ENCODE results near the gene CACNG6.

CACNG6 gene

DNA sequence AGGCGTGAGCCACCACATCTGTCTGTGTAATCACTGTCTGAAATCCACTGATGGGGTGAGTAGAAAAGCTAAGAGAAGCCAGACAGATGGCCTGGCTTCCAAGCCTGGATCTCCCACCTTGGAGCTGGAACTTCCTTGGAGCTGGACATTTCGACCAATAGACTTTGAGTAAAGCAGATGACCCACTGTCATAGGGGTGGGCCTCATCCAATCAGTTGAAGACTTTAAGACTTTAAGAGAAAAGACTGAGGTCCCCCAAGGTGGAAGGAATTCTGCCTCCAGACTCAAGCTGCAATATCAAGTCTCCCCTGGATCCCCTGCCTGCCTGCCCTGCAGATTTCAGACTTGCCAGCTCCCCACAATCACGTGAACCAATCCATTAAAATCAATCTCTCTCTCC, 51.6 kb downstream of the CACNG6 start:
- DNase-seq (ENCODE audit: low read depth, low spot score), result no peak

DNA sequence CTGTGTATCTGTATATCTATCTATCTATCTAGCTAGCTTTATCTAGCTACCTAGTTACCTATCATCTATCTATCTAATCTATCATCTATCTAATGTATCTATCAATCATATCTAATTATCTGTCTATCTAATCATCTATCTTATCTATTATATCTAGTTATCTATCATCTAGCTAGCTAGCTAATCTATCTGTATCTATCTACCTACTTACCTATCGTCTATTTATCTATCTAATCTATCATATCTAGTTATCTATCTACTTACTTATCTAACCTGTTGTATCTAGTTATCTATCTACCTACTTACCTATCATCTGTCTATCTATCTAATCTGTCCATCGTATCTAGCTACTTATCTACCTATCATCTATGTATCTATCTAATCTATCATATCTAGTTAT, 54.3 kb downstream of the CACNG6 start:
- no peak for DNase-seq (ENCODE audit: low read depth, low spot score)

- DNase-seq (ENCODE audit: low read depth, low spot score), result no peak
Measured at GRCh38 chr19:54047616-54048015, 56.2 kb downstream of the CACNG6 start.
